GM21723 (cell line): Measurements from ENCODE around the gene ZNF276.
"Not testable (repeated sequence)": the region's sequence is repeated elsewhere in the genome, so short reads cannot be mapped to it uniquely, and the experiment has no call there.

Experiments
- ATAC-seq: cut with Tn5 transposase; IDR thresholded peaks from one replicate; pipeline ENCODE4 v1.9.1; 2021; ENCODE audit warnings: mild to moderate bottlenecking, moderate library complexity; ENCODE audit not compliant: unreplicated experiment

Gene ZNF276

GRCh38 chr16:89720813-89721545 lies at the start of gene ZNF276, which contains the start of gene VPS9D1:
Gene ZNF276 (plus strand): TSS chr16:89721537. CDS start chr16:89721641, 104 bp downstream.
Gene VPS9D1 (minus strand): TSS chr16:89720898. CDS start chr16:89720861, 37 bp downstream.
- ATAC-seq = peak; percentile 57

- not testable (repeated sequence) for ATAC-seq
These were observed 49.8 kb upstream of the ZNF276 start for GRCh38 chr16:89671565-89671964.

GRCh38 chr16:89672177-89672941 lies 49.0 kb upstream of the ZNF276 start:
- ATAC-seq = no peak

- ATAC-seq = no peak
These were observed 43.1 kb upstream of the ZNF276 start for GRCh38 chr16:89678258-89678657.

GRCh38 chr16:89685916-89686315 lies 35.4 kb upstream of the ZNF276 start:
- no peak for ATAC-seq

GRCh38 chr16:89686520-89687091 lies 34.7 kb upstream of the ZNF276 start, which contains the start of gene CDK10:
Gene CDK10 (plus strand): TSS chr16:89686689. CDS start chr16:89686711, 22 bp downstream.
- ATAC-seq = peak; percentile 82

- ATAC-seq = peak; percentile 37
These were observed 34.0 kb upstream of the ZNF276 start for GRCh38 chr16:89687092-89687940.

- no peak for ATAC-seq
These were observed 32.9 kb upstream of the ZNF276 start for GRCh38 chr16:89688395-89688794.

- no peak for ATAC-seq
These were observed 32.2 kb upstream of the ZNF276 start for GRCh38 chr16:89689142-89689541.

- not testable (repeated sequence) for ATAC-seq
These were observed 31.7 kb upstream of the ZNF276 start for GRCh38 chr16:89689621-89690020.

- ATAC-seq = no peak
These were observed 30.9 kb upstream of the ZNF276 start for GRCh38 chr16:89690392-89690901.

- no peak for ATAC-seq
These were observed 29.9 kb upstream of the ZNF276 start for GRCh38 chr16:89691231-89691985.

GRCh38 chr16:89691986-89692569 lies 29.3 kb upstream of the ZNF276 start:
- no peak for ATAC-seq

- no peak for ATAC-seq
These were observed 28.0 kb upstream of the ZNF276 start for GRCh38 chr16:89693289-89693731.

- no peak for ATAC-seq
These were observed 27.2 kb upstream of the ZNF276 start for GRCh38 chr16:89693931-89694783.

GRCh38 chr16:89694784-89695085 lies 26.6 kb upstream of the ZNF276 start:
- not testable (repeated sequence) for ATAC-seq

GRCh38 chr16:89695086-89695874 lies 26.1 kb upstream of the ZNF276 start:
- ATAC-seq = no peak
